Bronchial epithelial cell (primary cell): Measurements from ENCODE around the gene ADAM8. TPM values are rescaled to one million over a fixed set of nuclear protein-coding genes. Genes with fewer than 3 reads are reported as not detected.
A peak's percentile ranks its signal among the peaks of the same experiment; 100 is the strongest.

ENCODE experiments used
- DNase-seq: peaks from one replicate; pipeline ENCODE4 v3.0.0-alpha.2; 2010; ENCODE audit warnings: low read depth
- FAIRE-seq: peaks from 2 replicates; lab custom pipeline; 2011; peaks lifted over from hg19 to GRCh38; lab: Jason Lieb, UNC
- H3K27me3 ChIP-seq: 2 replicates; pipeline ENCODE4 v1.5.1; 2011; ENCODE audit warnings: low read length; ENCODE audit not compliant: control insufficient read depth, insufficient read depth
- H3K36me3 ChIP-seq: 2 replicates; pipeline ENCODE4 v1.5.1; 2011; ENCODE audit warnings: low read length; ENCODE audit not compliant: control insufficient read depth, insufficient read depth
- H3K4me3 ChIP-seq: 2 replicates; pipeline ENCODE4 v1.5.1; 2011; ENCODE audit warnings: mild to moderate bottlenecking, low read depth, low read length, control low read depth
- total RNA-seq: library from RNA; depleted of rRNA; stranded (reverse); fragments of >200 nt; gene quantifications from 2 replicates; pipeline ENCODE4 v1.2.1, GENCODE V29; 2014
- TF ChIP-seq, protein P1 (sequence below): IDR thresholded peaks from 2 replicates; pipeline ENCODE4 v1.5.1; 2011; ENCODE audit warnings: mild to moderate bottlenecking, moderate library complexity, low read length, control low read depth, inconsistent platforms; ENCODE audit not compliant: insufficient read depth, severe bottlenecking

ADAM8 gene
- total RNA-seq, 1 donor from 2014 or later, result 34.2 TPM

GRCh38 chr10:133318494-133319127, 41.9 kb upstream of the ADAM8 start:
- no peaks in the 10 kb centered on the region for H3K36me3 ChIP-seq
- DNase-seq (peak; percentile 20), FAIRE-seq (no peak)
- peak overlapping the region; percentile 27 for H3K4me3 ChIP-seq
- TF ChIP-seq, protein P1, sequence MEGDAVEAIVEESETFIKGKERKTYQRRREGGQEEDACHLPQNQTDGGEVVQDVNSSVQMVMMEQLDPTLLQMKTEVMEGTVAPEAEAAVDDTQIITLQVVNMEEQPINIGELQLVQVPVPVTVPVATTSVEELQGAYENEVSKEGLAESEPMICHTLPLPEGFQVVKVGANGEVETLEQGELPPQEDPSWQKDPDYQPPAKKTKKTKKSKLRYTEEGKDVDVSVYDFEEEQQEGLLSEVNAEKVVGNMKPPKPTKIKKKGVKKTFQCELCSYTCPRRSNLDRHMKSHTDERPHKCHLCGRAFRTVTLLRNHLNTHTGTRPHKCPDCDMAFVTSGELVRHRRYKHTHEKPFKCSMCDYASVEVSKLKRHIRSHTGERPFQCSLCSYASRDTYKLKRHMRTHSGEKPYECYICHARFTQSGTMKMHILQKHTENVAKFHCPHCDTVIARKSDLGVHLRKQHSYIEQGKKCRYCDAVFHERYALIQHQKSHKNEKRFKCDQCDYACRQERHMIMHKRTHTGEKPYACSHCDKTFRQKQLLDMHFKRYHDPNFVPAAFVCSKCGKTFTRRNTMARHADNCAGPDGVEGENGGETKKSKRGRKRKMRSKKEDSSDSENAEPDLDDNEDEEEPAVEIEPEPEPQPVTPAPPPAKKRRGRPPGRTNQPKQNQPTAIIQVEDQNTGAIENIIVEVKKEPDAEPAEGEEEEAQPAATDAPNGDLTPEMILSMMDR, result peak; percentile 91
- no peaks in the 10 kb centered on the region for H3K27me3 ChIP-seq

- no peaks in the 10 kb centered on the region for H3K27me3 ChIP-seq
- no peak for DNase-seq
- H3K4me3 ChIP-seq, result no peak overlapping the region
- TF ChIP-seq, protein P1, result no peak
- no peaks in the 10 kb centered on the region for H3K36me3 ChIP-seq
- no peak for FAIRE-seq
These were observed 40.1 kb upstream of the ADAM8 start for GRCh38 chr10:133316732-133317131.

DNA sequence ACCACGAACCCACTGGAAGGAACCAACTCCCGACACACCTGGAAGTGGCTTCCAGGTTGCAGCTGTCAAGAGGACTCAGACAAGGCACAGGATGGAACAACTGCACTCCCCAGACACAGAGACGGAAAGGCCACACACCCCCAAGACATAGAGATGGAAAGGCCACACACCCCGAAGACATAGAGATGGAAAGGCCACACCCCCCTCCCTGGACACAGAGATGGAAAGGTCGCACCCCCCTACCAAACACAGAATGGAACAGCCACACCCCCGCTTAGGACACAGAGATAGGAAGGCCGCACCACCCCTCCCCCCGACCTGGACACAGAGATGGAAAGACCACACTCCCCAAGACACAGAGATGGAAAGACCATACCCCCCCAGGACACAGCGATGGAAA, 39.6 kb upstream of the ADAM8 start:
- no peaks in the 10 kb centered on the region for H3K27me3 ChIP-seq
- no peaks in the 10 kb centered on the region for H3K36me3 ChIP-seq
- FAIRE-seq (no peak), DNase-seq (no peak)
- no peak overlapping the region for H3K4me3 ChIP-seq
- TF ChIP-seq, protein P1, result no peak

- DNase-seq (peak; percentile 12), FAIRE-seq (no peak)
- no peak overlapping the region for H3K4me3 ChIP-seq
- TF ChIP-seq, protein P1, result no peak
- H3K27me3 ChIP-seq, result no peaks in the 10 kb centered on the region
- no peaks in the 10 kb centered on the region for H3K36me3 ChIP-seq
These were observed 39.2 kb upstream of the ADAM8 start for GRCh38 chr10:133315847-133316246.

GRCh38 chr10:133314911-133315310, 38.2 kb upstream of the ADAM8 start:
- TF ChIP-seq, protein P1, result no peak
- FAIRE-seq (no peak), DNase-seq (no peak)
- Histone ChIP-seq H3K36me3 (no peaks in the 10 kb centered on the region), H3K4me3 (no peak overlapping the region), H3K27me3 (no peaks in the 10 kb centered on the region)

DNA sequence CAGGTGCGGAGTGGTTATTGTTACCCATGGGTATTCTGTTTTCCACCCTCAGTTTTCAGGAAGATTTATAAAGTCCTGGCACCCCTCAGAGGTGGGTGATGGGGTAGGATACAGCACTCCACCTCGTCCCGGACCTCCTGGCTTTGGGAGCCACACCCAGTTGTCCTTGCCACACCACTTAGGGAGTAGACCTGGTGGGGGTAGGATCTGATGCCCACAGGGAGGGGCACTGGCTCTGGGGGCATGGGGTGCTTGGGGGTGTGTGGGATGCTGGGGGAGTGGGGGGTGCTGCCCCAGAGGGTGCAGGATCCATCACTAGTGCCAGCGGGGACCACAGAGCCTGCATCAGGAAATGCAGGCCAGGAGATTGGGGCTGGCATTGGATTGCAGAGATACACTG, 36.5 kb upstream of the ADAM8 start:
- no peaks in the 10 kb centered on the region for H3K36me3 ChIP-seq
- no peak overlapping the region for H3K4me3 ChIP-seq
- TF ChIP-seq, protein P1, result no peak
- no peaks in the 10 kb centered on the region for H3K27me3 ChIP-seq
- FAIRE-seq, result no peak
- DNase-seq, result no peak
